Measurements from ENCODE around the gene CTRB2.

CTRB2 gene

GRCh38 chr16:75234856-75235696 lies 28.1 kb upstream of the CTRB2 start:
- ChIA-PET POLR2A (interaction anchor here (0.6 to 1.1 kb wide), 2 partner anchors 10 to 15 kb away, joined by 3 to 4 read pairs; no protein-coding TSS in a partner anchor), CTCF (interaction anchor here (0.9 to 11.6 kb wide), 20 partner anchors 9 to 176 kb away, joined by 3 to 221 read pairs (median 6); no protein-coding TSS in a partner anchor)
- DNase-seq (ENCODE audit: low read depth, low spot score), result no peak
- TF ChIP-seq CTCF (IDR thresholded peaks at IDR 0.05; ENCODE audit: insufficient read depth, low read length, missing control alignments), result no peak
- no peak overlapping the region for H3K4me3 ChIP-seq (ENCODE audit: low read depth, low read length)

GRCh38 chr16:75233611-75233938 lies 26.6 kb upstream of the CTRB2 start:
- ChIA-PET POLR2A (interaction anchor here (0.9 to 1.1 kb wide), 3 partner anchors 12 to 25 kb away, joined by 3 to 9 read pairs (median 4); no protein-coding TSS in a partner anchor), CTCF (interaction anchor here (0.7 to 11.6 kb wide), 38 partner anchors 9 to 320 kb away, joined by 3 to 221 read pairs (median 5); partner anchors contain the start of genes CFDP1, CTRB1 and TMEM170A)
- no peak for TF ChIP-seq CTCF (IDR thresholded peaks at IDR 0.05; ENCODE audit: insufficient read depth, low read length, missing control alignments)
- no peak overlapping the region for H3K4me3 ChIP-seq (ENCODE audit: low read depth, low read length)
- no peak for DNase-seq (ENCODE audit: low read depth, low spot score)

GRCh38 chr16:75231570-75231969 lies 24.6 kb upstream of the CTRB2 start:
- POLR2A ChIA-PET, result no interaction called here
- CTCF ChIA-PET, result interaction anchor here (3.4 to 11.6 kb wide), 4 partner anchors 13 to 171 kb away, joined by 29 to 221 read pairs (median 100); no protein-coding TSS in a partner anchor
- no peak for TF ChIP-seq CTCF (IDR thresholded peaks at IDR 0.05; ENCODE audit: insufficient read depth, low read length, missing control alignments)
- DNase-seq (ENCODE audit: low read depth, low spot score), result no peak
- no peak overlapping the region for H3K4me3 ChIP-seq (ENCODE audit: low read depth, low read length)

GRCh38 chr16:75230471-75231110 lies 23.6 kb upstream of the CTRB2 start:
- no peak for DNase-seq (ENCODE audit: low read depth, low spot score)
- no peak overlapping the region for H3K4me3 ChIP-seq (ENCODE audit: low read depth, low read length)
- CTCF ChIA-PET, result interaction anchor here (0.7 to 11.6 kb wide), 4 partner anchors 13 to 172 kb away, joined by 3 to 221 read pairs (median 72); no protein-coding TSS in a partner anchor
- POLR2A ChIA-PET, result no interaction called here
- no peak for TF ChIP-seq CTCF (IDR thresholded peaks at IDR 0.05; ENCODE audit: insufficient read depth, low read length, missing control alignments)

GRCh38 chr16:75229172-75230031 lies 22.4 kb upstream of the CTRB2 start:
- TF ChIP-seq CTCF (IDR thresholded peaks at IDR 0.05; ENCODE audit: insufficient read depth, low read length, missing control alignments), result no peak
- CTCF ChIA-PET, result interaction anchor here (10.7 to 11.6 kb wide), 2 partner anchors 153 to 173 kb away, joined by 139 to 221 read pairs; no protein-coding TSS in a partner anchor
- POLR2A ChIA-PET, result no interaction called here
- DNase-seq (ENCODE audit: low read depth, low spot score), result no peak
- no peak overlapping the region for H3K4me3 ChIP-seq (ENCODE audit: low read depth, low read length)
